HG03342 (cell line): Measurements from ENCODE around the gene HOXD11.

ENCODE experiments used
- ATAC-seq: cut with Tn5 transposase; IDR thresholded peaks from one replicate; pipeline ENCODE4 v1.9.1; 2021; ENCODE audit warnings: mild to moderate bottlenecking, moderate library complexity; ENCODE audit not compliant: unreplicated experiment

Gene HOXD11

DNA sequence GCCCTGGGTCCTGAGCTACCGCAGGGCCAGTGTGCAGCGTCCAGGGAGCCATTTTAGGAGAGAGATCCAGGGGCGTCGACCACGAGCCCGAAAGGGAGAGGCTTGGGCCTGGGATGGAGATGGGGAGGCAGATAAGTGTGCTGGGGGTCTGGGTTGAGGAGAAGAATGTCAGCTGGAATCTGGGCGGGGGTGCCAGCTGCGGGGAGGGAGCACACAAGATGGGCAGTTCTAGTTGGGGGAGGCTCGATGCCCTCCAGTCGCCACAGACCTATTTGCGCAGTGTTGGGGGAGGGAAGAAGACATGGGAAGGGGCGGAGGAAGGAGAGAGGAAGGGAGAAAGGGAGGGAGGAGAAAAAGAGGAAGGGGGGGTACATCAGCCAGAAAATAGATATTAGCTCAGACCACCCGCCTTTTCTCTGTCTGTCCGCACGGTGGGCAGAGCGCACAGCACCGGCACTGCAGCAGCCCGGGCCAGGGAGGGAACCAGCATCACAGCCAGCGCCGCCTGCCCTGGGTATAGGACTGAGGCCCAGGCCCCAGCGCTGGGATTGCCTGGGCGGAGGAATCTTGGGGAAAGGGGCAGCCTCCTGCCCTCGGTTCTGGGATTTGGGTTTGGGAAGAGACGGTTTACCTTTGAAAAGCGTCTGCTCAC lies 1.9 kb upstream of the HOXD11 start:
- ATAC-seq, result no peak

DNA sequence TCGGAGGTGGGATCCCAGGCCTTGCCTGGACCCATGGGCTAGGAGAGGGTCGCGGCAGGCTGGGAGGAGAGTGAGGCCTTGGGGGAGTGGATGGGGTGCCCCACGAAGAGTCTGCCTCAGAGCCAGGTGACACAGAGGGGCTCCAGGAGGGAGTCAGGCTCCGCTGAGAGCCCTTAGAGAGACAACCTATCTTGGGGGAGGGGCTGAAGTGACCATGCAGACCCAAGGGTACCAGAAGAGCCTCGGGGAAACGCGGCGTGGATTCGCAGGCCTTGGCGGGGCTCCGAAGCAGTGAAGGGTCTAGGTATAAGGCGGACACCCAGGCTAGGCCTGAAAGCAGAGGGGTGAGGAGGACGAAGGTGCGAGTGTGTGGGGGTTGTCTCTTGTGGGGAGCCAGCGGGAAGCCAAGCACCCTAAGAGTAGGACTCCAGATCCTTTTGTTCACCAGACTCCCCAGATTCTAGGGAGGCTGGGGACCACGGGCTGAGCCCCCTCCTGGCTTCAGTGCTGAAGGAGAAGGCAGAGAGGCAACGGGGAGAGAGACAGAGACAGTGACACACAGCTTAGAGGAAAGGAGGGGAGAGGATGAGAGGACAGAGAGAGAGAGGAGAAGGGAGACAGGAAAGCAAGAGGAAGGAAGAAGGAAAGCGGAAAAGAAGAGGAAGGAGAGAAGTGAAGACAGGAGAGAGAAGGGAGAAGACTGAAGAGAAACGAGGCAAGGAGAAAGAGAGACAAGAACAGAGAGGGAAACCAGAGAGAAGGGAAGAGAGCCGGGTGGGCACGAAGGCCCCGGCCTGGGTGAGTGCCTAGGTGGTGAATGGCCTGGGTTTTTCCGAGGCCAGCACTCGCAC lies 1.1 kb upstream of the HOXD11 start:
- no peak for ATAC-seq

DNA sequence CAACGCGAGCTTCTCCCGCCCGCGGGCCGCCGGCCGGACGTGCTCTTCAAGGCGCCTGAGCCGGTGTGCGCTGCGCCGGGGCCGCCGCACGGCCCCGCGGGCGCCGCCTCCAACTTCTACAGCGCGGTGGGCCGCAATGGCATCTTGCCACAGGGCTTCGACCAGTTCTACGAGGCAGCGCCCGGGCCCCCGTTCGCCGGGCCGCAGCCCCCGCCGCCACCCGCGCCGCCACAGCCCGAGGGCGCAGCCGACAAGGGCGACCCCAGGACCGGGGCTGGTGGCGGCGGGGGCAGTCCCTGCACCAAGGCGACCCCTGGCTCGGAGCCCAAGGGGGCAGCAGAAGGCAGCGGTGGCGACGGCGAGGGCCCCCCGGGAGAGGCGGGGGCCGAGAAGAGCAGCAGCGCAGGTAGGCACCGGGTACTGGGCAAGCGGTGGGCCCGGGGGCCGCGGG lies 676 bp downstream of the HOXD11 start:
- no peak for ATAC-seq

DNA sequence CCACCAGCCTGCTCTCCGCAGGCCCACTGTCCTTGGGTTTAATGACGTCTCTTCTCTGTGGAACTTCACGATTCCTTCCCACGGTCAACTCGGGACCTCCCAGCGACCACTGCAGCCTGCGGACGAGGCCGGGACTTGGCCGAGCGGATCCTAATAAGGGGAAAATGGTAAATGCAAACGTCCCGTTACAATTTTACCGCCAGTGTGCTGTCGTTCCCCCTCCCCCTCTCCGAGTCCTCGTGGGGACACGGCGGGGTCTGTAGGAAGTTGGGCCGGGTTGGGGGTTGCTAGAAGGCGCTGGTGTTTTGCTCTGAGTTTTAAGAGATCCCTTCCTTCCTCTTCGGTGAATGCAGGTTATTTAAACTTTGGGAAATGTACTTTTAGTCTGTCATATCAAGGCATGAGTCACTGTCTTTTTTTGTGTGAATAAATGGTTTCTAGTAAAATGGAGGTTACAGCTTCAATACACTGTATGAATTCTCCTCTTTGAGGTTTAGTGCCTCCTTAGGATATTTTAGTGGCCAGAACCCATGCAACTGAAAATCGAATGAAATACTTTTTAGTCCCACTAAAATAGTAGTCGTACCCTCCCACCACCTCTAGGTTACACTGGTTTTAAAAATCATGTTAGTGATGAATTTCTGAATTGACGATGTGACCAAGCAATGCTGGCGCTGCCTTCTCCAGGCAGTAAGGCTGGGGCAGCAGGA lies 2.3 kb downstream of the HOXD11 start:
- ATAC-seq, result no peak

- ATAC-seq, result no peak
Measured at GRCh38 chr2:176109946-176110345, 2.9 kb downstream of the HOXD11 start.

DNA sequence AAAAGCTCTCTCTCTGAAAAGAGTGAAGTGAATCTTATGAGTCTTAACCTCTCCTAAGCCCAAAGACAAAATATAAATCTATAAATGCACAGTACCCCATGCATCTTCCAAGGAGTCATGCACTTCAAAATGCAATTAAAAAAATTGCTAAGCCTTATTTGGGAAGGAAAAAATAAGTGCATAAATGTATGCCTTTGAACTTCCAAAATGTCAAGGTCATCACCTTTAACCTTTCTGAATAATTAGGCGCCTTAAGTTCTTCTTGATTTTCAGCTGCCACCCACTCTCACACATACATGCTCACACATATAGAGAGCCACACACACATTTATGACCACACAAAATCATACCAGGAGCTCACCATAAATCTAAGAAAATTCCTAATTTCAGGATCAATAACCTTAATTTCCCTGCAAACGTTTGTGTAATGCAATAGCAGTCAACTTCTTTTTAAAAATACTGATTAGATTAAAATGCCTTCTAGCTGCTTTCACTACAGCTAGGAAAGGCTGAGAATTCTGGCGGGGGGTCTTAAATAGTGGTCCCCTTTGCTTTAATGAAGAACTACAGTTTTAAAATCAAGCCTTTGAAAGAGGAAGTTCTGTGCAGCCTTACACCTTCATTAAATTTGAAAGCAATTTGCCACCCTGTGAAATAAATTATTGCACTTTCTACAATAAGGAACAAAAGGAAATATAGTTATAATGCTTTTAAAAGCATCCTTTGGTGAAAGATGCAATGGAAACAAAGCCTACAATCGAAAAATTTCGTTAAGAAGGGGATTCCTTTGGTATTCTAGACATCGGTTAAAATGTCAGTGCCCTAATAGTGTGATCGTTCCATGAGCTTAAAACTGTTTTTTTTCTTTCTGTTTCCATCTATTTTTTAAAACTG lies 3.6 kb downstream of the HOXD11 start:
- no peak for ATAC-seq

DNA sequence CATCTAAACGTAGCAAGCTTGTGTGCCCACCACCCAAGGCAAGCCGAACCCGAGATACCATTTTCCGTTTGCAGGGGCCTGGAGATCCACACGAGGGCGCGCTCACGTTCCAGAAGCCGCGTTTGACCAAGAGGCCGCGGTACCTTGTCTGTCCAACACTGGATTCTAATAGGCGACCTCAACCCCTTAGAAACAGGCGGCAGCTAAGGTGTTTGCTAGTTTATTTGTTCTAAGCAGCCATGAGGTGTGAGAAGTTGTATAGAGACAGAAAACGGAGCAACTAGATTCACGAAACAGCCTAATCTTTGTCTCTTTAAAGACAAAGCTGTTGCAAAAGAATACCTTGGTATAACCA lies 4.2 kb downstream of the HOXD11 start:
- no peak for ATAC-seq

DNA sequence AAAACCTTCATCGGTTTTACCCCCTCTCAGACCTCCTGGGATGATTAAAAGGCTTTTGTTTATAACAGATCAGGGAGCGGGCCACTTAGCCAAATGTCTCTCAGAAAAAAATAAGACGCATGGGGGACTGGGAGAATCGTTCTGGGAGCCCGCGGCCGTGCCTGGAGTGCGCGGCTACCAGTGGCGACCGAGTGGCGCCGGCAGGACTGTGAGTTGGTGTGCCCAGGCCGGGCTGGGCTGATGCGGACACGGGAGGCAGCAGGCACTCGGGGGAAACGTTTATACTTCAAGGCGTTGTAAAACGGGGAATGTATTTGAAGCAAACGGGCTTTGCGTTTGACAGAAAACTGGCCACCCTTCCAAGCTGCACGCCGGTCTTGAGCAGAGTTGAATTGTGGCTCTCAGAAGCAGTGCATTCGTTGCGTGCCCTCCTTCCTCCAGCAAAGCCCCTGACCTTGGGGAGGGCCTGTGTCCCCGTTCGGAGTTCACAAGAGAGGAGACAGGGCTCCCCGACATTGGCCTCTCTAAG lies 4.8 kb downstream of the HOXD11 start:
- ATAC-seq, result no peak

DNA sequence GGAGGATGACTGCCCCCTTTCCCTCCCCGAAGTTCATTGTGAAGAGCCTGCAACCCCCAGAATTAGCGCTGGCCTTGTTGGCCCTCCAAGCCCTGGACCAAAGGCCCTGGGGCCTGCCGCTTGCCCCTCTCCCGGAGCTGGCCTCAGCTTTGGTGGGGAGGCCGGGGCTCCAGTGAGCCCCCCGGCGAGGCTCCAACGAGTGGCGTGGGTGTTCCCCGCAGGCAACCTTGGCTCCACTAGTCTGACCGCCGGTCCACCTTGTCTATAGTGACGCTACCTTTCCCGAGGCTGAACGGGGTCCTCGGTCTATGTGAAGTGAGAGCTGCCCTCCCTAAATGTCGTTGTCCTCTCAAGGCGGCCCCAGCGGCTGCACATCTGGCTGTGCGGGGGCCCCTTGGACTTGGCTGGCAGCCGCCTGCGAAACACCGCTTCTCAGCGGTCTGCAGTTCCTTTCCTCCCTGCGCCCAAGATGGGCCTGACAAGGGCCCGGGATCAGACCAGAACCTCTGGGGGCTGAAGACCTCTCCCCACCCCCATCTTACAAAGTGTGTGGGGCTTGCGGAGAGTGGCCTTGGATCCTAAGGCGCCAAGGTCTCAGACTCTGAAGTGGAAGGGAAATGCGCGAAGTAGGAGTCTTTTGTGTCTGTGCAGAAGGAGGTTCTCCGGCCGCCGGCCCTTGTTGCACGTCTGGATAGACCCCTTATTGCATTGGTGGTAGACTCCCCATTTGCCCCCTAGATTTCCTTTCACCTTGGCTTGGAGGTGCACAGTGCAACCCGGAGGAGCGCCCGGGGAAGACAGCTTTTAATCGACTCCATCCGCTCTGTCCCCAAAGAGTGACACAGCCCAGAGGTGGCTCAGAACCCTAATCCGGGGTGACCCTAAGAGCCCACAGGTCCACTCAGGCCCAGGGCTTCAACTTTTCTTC lies 5.6 kb downstream of the HOXD11 start:
- no peak for ATAC-seq

- no peak for ATAC-seq
Measured at GRCh38 chr2:176114120-176114929, 7.2 kb downstream of the HOXD11 start.

- no peak for ATAC-seq
Measured at GRCh38 chr2:176114930-176115625, 8.0 kb downstream of the HOXD11 start.

DNA sequence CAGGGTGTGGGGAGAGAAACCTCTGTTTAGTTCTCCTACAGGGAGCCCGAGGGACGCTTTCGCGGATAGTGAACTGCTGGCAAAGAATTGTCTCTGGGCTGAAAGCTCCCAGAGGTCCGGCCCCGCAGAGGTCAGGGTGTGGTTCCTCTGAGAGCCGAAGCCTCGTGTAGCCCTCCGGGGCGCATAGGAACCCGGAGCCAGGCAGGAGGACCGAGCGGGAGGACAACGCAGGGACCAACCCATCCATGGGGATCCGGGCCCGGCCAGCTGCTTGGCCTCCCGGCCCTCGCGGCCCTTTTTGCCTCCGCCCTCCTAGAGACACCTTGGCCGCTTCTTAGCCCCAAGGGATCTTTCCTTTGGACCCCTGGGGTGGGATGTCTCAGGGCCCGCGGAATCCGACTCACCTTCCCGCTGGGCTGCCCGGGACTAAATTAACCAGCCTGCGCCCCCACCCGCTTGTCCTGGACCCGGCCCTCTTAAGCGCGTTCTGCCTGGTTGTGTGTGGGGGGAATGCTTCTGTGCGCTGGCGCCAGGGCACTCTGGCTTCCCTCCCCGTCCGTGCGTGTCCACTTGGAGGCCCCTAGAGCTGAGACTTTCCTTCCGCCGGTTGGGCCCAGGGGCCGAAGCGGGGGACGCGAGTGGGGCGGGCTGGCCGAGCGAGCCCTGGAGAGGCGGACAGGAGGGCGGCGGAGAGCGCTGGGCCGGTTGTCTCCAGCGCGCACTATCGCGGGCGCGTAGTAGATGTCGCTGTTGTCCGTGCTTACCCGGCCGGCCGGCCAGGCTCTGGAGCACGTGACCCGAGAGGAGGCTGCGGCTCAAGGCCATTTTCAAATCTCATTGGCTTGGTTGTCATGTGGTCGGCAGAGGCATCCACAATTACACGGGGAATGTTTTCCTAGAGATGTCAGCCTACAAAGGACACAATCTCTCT lies 9.1 kb downstream of the HOXD11 start, which contains the start of gene HOXD10:
Gene HOXD10, plus strand, starts transcription at position 896 of the 931 bp plus-strand sequence. CDS start 56 bp downstream, outside the sequence.
- no peak for ATAC-seq

DNA sequence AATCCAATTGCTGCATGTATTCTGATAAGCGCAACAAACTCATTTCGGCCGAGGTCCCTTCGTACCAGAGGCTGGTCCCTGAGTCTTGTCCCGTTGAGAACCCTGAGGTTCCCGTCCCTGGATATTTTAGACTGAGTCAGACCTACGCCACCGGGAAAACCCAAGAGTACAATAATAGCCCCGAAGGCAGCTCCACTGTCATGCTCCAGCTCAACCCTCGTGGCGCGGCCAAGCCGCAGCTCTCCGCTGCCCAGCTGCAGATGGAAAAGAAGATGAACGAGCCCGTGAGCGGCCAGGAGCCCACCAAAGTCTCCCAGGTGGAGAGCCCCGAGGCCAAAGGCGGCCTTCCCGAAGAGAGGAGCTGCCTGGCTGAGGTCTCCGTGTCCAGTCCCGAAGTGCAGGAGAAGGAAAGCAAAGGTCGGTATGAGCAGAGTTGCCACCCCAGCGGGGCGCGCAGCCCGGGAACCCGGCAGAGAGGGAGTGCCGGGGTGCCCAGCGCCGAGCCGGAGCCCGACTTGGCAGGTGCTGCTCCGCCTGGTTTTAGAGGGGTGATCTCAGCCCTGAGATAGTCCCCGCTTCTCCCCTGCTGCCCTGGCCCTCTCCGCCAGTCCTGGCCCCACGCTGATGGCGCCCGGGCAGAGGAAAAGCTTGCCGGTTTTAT lies 10.2 kb downstream of the HOXD11 start:
- no peak for ATAC-seq

- ATAC-seq, result no peak
Measured at GRCh38 chr2:176117823-176118371, 10.8 kb downstream of the HOXD11 start.

- ATAC-seq, result no peak
Measured at GRCh38 chr2:176118601-176119339, 11.7 kb downstream of the HOXD11 start.
